Activated CD8-positive, alpha-beta memory T cell treated with anti-CD3 and anti-CD28 coated beads, Interleukin-2, amount 50 U/mL, for 24 hours (primary cell): Measurements from ENCODE around the gene ACOX2.

Source experiments
- DNase-seq: peaks from one replicate; pipeline ENCODE4 v3.0.0-alpha.2; 2020; ENCODE audit errors: extremely low read depth

The ACOX2 gene

DNA sequence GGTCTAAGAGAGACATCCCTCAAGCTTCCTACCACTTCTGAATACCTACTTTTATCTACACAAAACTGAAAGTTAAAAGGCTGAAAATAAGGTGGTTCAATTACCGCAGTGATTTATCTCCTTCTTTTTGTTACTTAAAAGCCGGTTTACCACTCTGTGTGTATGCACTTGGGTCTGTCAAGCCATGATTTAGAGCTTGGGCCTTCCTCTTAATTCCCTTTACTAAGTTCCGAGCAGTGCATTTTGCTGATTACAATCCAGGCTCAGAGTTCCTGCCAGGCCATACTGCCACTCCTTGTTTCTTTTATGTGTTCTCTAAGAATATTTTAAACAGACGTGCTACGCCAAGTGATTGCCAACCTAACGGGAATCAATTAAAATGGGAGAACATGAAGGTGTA is 28.6 kb downstream of the ACOX2 start:
- no peak for DNase-seq

DNA sequence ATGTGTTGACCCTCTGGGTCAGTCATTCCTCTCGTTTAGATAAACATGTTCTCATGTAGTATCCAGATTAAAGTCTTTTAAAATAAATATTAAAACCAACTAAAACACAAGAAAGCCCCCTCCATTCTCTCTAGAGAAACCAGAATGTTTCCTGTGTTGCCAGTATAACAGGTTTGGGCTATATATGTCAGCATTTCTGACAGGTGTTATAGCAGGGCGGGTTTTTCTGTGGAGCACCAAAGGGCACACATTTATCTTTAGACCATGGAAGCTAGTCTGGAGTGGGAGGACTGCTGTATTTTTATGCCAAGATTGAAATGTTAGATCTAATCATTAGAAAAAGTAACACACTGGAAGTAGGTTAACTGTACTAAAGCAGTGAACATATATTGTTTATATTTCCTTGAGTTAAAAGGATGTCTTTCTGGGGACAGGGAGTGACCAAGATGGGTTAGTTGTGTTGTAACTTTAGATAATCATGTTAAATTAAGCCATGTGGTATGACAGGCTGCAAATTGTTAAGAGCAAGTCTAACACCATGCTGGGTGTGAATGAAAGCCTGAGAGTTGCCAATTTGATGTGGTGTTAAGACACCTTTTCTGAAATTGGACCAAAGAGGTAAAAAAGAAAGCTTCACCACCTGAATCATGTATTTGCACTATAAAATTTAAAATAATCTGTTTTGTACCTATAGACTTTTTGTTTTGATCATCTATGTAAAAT is 29.5 kb downstream of the ACOX2 start:
- no peak for DNase-seq

DNA sequence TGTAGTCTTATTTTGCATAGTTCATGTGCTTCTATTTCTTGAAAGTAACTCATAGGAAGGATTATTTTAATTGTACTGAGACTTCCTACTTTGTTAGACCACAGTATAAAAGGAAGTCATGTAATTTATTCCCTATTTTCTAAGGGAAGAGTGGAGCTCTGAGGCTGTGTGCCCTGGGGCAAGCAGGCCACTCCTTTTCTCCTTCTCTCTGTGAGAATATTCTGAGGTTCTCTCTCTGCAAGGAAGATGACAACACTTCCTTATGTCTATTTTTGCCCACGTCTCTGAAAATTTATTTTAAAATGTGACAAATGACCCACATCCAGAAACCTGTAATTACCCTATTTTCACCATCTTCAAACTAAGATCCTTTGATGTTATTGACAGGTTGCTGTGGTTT is 34.1 kb downstream of the ACOX2 start:
- no peak for DNase-seq

DNA sequence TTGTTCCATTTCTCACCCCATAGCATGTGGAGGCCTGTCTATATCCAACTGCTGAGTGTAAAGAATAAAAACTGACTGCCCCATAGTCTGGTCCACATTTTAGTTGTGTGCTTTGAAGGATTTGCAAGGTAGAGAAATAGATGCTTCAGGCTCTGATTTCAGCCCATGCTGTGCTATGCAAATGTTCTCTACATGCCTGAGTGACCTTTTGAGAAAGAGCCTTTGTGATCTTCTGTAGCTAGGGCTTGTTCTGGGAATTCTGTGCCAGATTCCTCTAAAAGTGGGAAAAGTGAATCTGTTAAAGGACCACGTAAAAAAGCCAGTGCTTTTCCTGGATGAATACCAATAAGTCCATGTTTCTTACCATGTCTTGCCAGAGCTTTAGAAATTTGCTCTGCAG is 39.9 kb downstream of the ACOX2 start:
- no peak for DNase-seq

DNA sequence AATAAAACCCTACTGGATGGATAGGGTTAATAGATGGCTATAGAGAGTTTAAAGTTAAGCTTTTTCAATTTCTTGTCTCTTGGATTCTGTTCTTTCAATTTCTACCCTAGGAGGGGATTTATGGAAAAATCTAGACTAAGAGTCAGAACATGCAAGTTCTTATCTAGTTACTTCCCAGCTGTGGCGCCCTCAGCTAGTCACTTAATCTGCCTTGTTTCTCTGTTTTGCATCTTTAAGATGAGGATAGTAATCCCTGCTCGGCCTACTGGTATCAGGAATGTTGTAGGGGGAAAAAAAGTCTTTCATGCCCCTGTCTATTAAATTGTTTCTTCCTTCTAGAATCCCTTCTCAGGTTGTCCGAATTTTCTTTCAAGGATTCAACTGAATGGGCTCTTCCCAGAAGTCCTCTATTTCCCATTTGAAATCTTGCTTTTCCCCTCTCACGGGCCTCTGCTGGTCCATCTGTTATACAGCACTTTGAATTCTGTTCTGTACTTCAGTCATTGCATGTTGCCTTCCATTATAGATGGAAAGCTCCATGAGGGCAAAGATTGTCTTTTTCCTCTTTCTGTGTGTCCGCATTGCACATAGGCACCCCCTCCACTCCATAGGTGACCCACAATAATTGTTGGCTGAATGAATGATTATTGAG is 40.7 kb downstream of the ACOX2 start:
- DNase-seq, result no peak

DNA sequence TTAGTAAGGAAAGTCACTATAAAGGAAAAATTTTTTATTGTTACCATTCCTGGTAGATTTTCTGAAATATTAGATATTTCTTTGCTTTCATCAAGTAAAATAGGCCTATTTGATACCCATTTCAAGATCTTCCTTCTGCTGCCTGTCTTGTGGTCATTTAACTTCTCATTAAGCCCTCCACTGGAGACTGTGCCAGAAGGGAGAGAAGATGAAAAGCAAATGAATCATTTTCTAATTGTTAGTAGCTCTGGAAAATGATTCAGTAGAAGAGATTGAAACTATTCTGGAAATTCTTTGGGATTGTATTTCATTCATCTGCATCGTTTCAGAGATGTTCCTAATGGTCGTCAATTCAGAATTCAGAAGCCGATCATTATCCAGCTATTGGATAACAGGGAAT is 41.9 kb downstream of the ACOX2 start:
- no peak for DNase-seq

DNA sequence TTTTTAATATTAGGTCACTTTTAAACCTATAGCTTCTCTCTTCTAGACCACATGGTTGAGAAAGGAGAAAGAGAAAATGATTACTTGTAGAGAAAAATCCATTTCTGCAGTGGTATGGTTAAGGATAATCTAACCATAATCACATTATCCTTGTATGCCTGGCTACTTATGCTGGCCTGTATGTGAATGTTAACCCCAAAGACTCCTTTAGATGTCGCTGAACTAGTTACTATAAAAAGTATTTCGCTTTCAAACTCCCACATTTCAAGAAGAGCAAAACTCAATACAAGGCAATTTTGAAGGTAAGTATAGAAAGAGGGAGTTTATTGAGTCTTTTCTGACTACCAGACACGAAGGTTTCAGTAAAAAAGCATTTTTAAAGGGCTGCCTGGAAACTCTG is 42.9 kb downstream of the ACOX2 start:
- DNase-seq, result no peak

DNA sequence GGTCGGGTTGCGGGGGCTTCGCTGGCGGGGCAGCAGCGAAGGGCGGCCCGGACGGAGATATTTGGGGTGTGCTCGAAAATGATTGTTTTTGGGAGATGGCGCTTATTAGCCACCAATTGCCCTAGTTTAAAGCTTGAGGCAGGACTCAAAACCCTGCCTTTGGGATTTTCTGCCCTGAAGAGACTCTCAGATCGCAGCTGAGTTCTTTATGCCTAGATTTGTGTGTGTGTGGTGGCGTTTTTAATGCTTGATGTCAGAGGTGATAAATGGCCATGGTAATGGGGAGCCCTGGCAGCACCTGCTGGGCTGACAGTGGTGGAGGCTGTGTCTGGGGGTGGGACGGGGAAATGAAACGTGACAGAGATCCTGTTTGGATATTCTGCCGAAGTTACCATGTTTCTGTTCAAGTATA is 44.5 kb downstream of the ACOX2 start:
- DNase-seq, result no peak

DNA sequence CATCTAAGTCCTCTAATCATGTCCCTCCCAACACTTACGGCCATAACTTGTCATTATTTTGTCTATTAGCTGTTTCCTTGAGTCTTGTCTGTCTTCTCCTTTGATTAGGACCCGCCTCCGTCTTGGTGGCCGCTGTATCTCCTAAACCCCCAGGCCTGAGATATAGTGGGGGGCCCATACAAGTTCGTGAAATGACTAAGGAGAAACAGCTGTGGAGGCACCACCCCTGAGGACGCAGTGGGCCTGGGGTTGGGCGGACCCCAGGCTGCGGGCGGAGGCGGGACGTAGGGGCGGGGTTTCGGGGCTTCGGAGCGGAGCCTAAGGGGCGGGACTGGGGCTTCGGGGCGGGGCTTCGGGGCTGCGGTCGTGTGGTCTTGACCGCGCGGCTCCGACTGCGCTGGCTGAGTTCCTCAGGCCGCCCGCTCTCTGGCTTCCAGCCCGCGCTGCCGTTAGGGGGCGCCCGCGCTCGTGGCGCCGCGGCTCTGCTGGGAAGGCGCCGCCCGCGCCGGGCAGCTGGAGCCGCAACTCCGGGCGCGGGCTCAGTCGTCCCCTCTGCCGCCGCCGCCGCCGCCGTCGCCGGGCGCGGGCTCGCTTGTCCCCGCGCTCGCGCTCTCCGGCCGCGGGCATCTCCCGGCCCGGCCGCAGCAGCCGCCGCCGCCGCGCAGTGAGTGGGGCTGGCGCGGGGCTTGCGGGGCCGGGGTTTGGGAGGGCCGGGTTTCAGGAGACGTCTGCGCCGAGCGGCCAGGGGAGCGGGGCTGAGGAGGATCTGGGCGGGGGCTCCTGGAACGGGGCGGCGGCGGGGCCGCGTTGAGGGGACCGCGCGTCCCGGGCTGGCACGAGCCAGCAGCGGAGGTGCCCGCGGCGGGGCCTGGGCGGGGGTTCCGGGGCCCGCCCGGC is 45.2 kb downstream of the ACOX2 start, which contains the start of gene KCTD6:
KCTD6 (plus strand) TSS at position 591 of the 897 bp plus-strand sequence. CDS start 6,660 bp downstream, outside the sequence.
- peak; percentile 57 for DNase-seq

DNA sequence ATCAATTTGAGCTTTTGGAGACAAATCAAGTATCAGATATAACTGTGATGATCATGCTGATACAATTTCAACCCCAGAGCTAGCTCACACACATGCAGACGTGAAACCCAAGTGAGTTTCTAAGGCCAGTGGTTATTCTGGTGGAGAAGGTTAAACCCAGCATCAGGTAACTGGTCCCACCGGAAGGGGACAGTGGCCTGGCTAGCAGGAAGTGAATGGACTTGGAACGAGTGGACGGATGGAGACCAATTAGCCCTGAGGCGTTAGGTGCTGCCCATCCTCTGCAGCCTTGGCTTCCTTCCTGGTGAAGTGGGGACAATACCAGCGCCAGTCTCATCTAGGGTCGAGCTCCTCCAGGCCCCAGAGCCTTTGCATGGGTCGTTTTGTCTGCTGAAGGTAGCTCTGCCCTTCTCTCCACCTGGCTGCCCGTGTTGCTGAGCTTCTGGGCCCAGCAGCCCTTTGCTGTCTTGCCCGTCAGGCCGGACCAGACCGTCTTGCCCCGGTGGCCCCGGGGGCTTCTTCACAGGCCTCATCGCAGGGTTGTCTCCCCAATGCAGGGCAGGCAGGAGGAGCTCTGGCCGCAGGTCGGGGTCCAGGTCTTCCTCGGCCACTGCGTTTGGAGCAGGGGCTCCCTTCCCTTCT is 46.0 kb downstream of the ACOX2 start:
- no peak for DNase-seq

DNA sequence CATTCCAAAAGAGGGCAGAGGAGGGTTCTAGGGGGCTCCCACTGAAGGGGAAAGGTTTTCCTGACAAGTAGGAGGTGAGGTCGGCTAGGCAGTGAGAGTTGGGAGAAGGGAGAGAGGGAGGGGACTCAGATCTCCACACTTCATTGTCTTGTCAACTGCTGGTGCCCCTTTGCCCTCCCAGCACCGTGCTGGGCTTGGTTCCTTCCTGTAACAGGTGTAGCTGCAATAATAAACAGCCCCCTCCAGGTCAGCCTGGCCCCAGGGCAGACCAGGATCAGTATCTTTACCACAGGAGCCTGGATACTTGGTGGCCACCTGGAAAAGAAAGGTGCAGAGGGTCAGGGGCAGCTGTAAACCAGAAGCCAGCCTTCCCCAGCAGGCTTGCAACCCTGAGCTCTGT is 48.0 kb downstream of the ACOX2 start:
- no peak for DNase-seq

DNA sequence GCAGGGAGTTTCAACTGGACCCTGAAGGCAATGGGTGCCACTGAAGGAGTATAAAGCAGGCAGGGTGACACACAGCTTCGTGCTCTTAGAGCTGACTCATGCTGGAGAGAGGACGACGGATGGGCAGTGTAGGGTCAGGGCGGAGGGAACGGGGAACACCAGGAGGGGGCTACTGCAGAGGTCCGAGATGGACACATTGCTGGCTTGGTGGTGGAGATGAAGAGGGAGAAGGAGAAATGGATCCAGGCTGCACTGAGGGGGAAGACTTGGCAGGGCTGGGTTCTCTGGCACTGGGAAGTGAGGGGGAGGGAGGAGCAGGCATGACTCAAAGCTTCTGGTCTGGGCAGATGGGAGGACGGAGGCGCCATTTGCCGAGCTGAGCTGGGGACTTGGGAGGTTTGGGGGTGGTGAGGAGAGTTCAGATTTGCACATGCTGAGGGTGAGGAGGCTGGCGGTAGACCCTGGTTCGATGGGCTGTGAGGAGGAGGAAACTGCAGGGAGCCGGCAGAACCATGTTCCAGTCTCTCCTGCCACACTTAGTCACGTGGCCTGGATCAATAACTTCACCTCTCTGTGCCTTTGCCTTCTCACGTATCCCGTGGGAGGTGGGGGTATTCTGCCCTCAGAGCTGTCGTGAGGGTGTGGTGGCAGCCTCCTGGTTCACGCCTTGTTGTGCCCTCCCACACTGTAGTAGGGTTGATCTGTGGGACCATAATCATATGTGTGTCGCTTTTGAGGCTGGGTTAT is 49.7 kb downstream of the ACOX2 start:
- DNase-seq, result no peak

DNA sequence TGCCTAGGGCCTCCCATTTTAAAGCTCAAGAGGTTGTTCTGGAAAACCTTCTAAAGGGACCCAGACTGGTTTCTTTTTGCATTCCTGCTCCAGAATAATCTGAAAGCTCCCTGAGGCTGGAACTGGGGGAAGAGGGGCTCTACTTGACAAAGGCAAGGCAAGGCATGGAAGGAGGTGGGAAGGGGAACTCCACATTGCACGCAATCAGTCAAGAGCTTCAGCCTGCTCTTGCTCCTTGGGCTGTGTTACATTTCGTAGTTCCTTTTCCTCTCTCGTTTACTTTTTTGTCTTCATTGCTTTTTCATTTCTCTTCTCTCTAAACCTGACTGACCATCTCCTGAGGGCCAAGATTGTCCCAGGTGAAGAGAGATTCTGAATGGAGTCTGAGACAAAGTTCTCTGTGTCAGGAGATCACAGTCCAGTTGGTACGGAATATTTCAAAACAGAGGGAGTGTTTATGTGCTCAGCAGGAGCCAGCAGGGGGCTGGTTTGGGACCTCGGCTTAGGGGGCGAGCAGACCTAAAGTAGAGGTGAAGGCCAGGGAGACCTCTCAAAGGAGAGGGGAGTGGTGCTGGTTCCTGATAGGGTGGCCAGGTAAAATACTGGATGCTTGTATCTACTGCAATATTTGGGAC is 51.1 kb downstream of the ACOX2 start:
- DNase-seq, result no peak

DNA sequence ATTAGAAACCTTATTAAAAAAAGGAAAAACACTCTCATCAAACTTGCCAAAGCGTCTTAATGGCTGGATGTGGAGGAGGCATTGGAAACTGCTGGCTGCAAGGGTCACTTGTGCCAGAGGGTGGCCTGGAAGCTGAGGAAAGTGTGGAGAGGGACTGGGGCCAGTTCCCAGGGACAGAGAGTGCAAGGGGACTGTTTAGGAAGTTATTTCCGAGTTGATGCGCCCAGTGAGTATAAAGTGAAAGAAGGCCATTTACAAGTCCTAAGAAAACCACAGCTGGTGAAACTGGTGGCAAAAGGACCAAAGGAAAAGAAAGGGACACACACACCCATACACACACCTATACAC is 52.3 kb downstream of the ACOX2 start:
- DNase-seq, result no peak

DNA sequence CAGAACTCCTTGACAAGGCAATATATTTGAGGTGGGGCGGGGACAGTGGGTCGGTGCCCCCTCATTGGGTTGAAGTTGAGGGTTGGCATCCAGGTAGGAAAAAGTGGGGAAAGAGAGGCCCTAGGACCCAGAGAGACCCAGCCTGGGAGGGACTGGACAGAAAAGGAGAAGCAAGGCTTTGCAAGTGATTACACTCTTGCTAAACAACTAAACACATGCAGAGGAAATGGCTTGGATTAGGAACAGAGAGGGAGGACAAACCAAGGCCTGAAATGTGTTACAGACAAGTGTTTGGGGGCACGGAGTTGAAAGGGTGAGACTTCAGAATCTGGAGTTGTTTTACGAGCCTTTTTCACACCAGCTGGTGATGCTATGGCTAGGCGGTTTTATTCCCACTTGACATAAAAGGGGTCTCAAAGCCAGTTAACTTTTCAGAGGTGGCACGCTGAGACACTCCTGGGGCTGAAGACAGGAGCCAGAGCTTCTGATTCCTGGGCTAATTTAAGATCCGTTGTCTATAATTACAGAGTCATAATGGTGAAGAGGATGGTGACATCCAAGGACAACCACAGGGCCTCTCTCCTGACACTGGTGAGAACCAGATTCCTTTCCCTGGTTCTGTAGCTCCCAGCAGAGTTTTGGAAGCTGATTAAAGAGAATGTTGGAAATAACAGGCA is 52.8 kb downstream of the ACOX2 start:
- no peak for DNase-seq

DNA sequence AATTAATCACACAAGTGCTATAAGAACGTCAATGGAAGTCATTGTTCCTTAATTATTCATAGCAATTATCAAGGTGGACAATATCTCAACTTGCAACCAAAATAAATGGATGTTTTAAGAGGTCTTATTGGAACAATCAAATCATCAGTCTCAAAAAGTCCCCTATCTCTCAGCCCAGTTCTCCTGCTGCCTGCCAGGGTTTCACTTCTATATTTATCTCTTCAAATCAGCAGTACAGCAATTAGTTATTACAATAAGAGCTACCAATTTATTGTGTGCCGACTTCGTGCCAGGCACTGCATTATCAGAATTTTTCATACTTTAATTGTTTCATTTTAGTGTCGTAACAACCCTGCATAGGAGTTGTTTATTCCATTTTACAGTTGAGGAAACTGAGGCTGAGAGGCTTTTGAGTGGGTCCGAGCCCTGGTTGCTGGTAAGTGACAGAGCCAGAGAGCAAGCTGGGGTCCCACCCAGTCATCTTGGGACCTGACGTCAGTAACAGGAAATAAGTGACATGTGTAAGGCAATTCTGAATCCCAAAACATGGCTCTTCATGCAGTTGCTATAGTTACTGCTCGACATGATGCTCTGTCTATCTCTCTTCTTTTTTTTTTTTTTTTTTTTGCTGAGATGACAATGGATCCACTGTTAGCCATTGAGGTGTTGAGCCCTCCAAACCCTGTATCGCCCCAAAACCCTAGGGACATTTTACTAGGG is 53.9 kb downstream of the ACOX2 start:
- no peak for DNase-seq

DNA sequence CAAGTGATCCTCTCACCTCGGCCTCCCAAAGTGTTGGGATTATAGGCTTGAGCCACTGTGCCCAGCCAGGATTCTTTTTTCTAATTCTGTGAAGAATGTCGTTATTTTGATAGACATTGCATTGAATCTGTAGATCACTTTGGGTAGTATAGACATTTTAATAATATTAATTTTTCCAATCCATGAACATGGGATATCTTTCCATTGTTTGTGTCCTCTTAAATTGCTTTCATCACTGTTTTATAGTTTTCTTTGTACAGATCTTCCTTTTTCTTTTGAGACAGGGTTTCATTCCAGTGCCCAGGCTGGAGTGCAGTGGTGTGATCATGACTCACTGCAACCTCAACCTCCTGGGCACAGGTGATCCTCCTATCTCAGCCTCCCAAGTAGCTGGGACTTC is 56.7 kb downstream of the ACOX2 start:
- no peak for DNase-seq

DNA sequence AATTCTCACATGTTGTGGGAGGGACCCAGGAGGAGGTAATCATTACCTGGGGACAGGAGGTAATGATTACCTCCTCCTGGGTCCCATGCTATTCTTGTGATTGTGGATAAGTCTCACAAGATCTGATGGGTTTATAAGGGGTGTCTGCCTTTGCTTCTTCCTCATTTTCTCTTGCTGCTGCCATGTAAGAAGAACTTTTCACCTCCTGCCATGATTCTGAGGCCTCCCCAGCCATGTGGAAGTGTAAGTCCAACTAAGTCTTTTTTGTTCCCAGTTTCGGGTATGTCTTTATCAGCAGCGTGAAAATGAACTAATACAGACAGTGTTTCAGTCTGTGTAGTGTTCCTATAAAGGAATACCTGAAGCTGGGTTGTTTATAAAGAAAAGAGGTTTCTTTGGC is 58.2 kb downstream of the ACOX2 start:
- no peak for DNase-seq

DNA sequence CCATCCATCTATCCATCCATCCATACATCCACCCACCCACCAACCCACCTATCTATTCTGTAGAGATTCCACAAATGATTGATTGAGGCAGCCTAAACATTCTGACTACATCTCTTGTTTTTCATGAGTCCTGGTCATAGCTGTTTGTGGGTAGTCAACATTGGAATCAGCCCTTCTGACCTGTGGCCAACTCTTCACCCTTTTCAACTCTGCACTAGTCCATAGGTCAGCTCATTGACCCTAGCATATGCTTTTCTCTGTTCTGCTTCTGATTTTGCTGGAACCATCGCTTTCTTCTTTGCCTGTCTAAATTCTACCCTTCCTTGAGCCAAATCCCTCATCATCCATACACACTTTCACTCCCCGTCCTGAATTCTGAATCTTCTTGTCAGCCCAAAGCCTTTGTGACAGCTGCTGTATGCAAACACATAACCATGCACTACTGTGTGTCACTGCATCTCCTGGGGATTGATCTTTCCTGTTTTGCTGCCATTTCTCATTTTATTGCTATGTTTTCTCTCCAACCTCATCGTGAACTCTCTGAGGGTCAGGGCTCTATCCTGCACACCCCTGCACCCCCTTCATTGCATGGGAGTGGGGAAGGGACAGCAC is 61.9 kb downstream of the ACOX2 start:
- no peak for DNase-seq
